ENCODE results near the gene SLC41A1.

SLC41A1 gene

GRCh38 chr1:205785446-205785845 lies 27.6 kb downstream of the SLC41A1 start:
- DNase-seq, result no peak

- DNase-seq, result no peak
These were observed 29.1 kb downstream of the SLC41A1 start for GRCh38 chr1:205783904-205784303.

GRCh38 chr1:205783433-205783795 lies 29.6 kb downstream of the SLC41A1 start:
- DNase-seq, result no peak

- no peak for DNase-seq
These were observed 30.2 kb downstream of the SLC41A1 start for GRCh38 chr1:205782627-205783432.

GRCh38 chr1:205780335-205780734 lies 32.7 kb downstream of the SLC41A1 start:
- no peak for DNase-seq

- DNase-seq, result no peak
These were observed 35.0 kb downstream of the SLC41A1 start for GRCh38 chr1:205777994-205778393.

- DNase-seq, result no peak
These were observed 37.3 kb downstream of the SLC41A1 start for GRCh38 chr1:205775717-205776056.

GRCh38 chr1:205775015-205775716 lies 37.8 kb downstream of the SLC41A1 start, which contains the start of gene RAB29:
RAB29 (minus strand) TSS chr1:205775482; CDS start chr1:205774956, 526 bp downstream.
- DNase-seq, result peak; percentile 76

GRCh38 chr1:205774198-205775014 lies 38.6 kb downstream of the SLC41A1 start:
- peak; percentile 19 for DNase-seq

GRCh38 chr1:205772607-205773032 lies 40.4 kb downstream of the SLC41A1 start:
- DNase-seq, result no peak

- no peak for DNase-seq
These were observed 42.4 kb downstream of the SLC41A1 start for GRCh38 chr1:205770618-205771017.

- no peak for DNase-seq
These were observed 43.2 kb downstream of the SLC41A1 start for GRCh38 chr1:205769641-205770365.

GRCh38 chr1:205767248-205767647 lies 45.8 kb downstream of the SLC41A1 start:
- DNase-seq, result no peak

GRCh38 chr1:205766570-205766969 lies 46.4 kb downstream of the SLC41A1 start:
- DNase-seq, result no peak

GRCh38 chr1:205766038-205766437 lies 47.0 kb downstream of the SLC41A1 start:
- DNase-seq, result no peak

- DNase-seq, result no peak
These were observed 48.4 kb downstream of the SLC41A1 start for GRCh38 chr1:205764578-205764977.

- DNase-seq, result no peak
These were observed 49.0 kb downstream of the SLC41A1 start for GRCh38 chr1:205763980-205764379.

GRCh38 chr1:205760606-205761005 lies 52.4 kb downstream of the SLC41A1 start:
- no peak for DNase-seq

GRCh38 chr1:205756552-205756951 lies 56.4 kb downstream of the SLC41A1 start:
- no peak for DNase-seq

- no peak for DNase-seq
These were observed 58.1 kb downstream of the SLC41A1 start for GRCh38 chr1:205754857-205755256.

- no peak for DNase-seq
These were observed 61.9 kb downstream of the SLC41A1 start for GRCh38 chr1:205751036-205751651.
